SK-N-SH (cell line): ENCODE measurements around the gene SERPINA1. TPM values are rescaled to one million over a fixed set of nuclear protein-coding genes. Genes with fewer than 3 reads are reported as not detected.
"Not testable (repeated sequence)": the region's sequence is repeated elsewhere in the genome, so short reads cannot be mapped to it uniquely, and the experiment has no call there.

Experiments used
- CTCF ChIA-PET: fragments of 300-600, 350-600 bp; formaldehyde crosslinking; extraction: SDS; loops from one replicate; lab custom pipeline; 2021; lab: Yijun Ruan, JAX
- POLR2A ChIA-PET: fragments of 350-600 bp; sonication (Branson Sonifier 250); formaldehyde crosslinking; extraction: SDS; loops from one replicate; lab custom pipeline; 2020; ENCODE audit warnings: antibody characterized with exemption, inconsistent platforms; lab: Yijun Ruan, JAX
- DNase-seq: peaks from one replicate; pipeline ENCODE4 v3.0.0; 2012
- H2AFZ ChIP-seq: fragments of 200-600 bp; sonication (generic); 2 replicates; pipeline ENCODE4 v1.8.1; 2016; ENCODE audit warnings: antibody characterized with exemption, mild to moderate bottlenecking, low read depth
- H3F3A ChIP-seq: fragments of 200-600 bp; sonication (generic); replicated peaks from 2 replicates; pipeline ENCODE3; 2016; ENCODE audit warnings: antibody characterized with exemption, mild to moderate bottlenecking; ENCODE audit not compliant: insufficient read depth
- H3K27ac ChIP-seq, 2 experiments: fragments of 200-500 bp in 1 of 2; fragments of 200-600 bp in 1 of 2; sonication (Bioruptor generic) in 1 of 2; sonication (generic), shearing (Covaris generic) in 1 of 2; 2 replicates each; pipeline versions ENCODE4 v1.5.1 to v1.6.1; 2014 to 2016; ENCODE audit warnings: low read depth in 2 of 2, inconsistent platforms in 1 of 2, low read length in 1 of 2, mild to moderate bottlenecking in 1 of 2, mixed read lengths in 1 of 2
- H3K27me3 ChIP-seq: fragments of 200-600 bp; sonication (generic), shearing (Covaris generic); 2 replicates; pipeline ENCODE4 v1.6.1; 2016; ENCODE audit warnings: mixed run types; ENCODE audit not compliant: insufficient read depth
- H3K36me3 ChIP-seq, 2 experiments: fragments of 200-500 bp in 1 of 2; fragments of 200-600 bp in 1 of 2; sonication (Bioruptor generic) in 1 of 2; sonication (generic) in 1 of 2; replicated peaks in 1 of 2; 2 replicates each; pipeline versions ENCODE3 to v1.5.1; 2014 to 2016; ENCODE audit warnings: low read length in 1 of 2, mild to moderate bottlenecking in 1 of 2; ENCODE audit not compliant: insufficient read depth in 2 of 2, control insufficient read depth in 1 of 2
- H3K4me1 ChIP-seq, 2 experiments: fragments of 200-500 bp in 1 of 2; fragments of 200-600 bp in 1 of 2; sonication (Bioruptor generic) in 1 of 2; sonication (generic), shearing (Covaris generic) in 1 of 2; 2 replicates each; pipeline versions ENCODE4 v1.5.1 to v1.6.1; 2014 to 2016; ENCODE audit warnings: low read depth in 1 of 2, low read length in 1 of 2, mixed run types in 1 of 2; ENCODE audit not compliant: insufficient read depth in 2 of 2, control insufficient read depth in 1 of 2
- H3K4me2 ChIP-seq: fragments of 200-600 bp; sonication (generic), shearing (Covaris generic); 2 replicates; pipeline ENCODE4 v1.6.1; 2017; ENCODE audit warnings: mixed run types
- H3K4me3 ChIP-seq, 2 experiments: fragments of 200-500 bp in 1 of 2; fragments of 200-600 bp in 1 of 2; sonication (Bioruptor generic) in 1 of 2; sonication (generic), shearing (Covaris generic) in 1 of 2; 2 replicates each; pipeline versions ENCODE4 v1.5.1 to v1.8.1; 2014 to 2016; ENCODE audit warnings: low read depth in 2 of 2, inconsistent platforms in 1 of 2, low read length in 1 of 2, mild to moderate bottlenecking in 1 of 2, mixed read lengths in 1 of 2, moderate library complexity in 1 of 2
- H3K79me2 ChIP-seq: fragments of 200-600 bp; sonication (generic); 2 replicates; pipeline ENCODE4 v1.8.1; 2017; ENCODE audit warnings: mild to moderate bottlenecking; ENCODE audit not compliant: insufficient read depth
- H3K9ac ChIP-seq: fragments of 200-600 bp; sonication (generic); 2 replicates; pipeline ENCODE4 v1.6.1; 2017; ENCODE audit warnings: mixed run types
- H3K9me2 ChIP-seq: fragments of 200-600 bp; sonication (generic); 2 replicates; pipeline ENCODE4 v1.6.1; 2017; ENCODE audit warnings: mixed run types
- H3K9me3 ChIP-seq: fragments of 200-600 bp; sonication (generic); 2 replicates; pipeline ENCODE4 v1.6.1; 2017; ENCODE audit warnings: mixed run types, mild to moderate bottlenecking, moderate library complexity
- H4K20me1 ChIP-seq: fragments of 200-600 bp; sonication (generic); 2 replicates; pipeline ENCODE4 v1.6.1; 2017; ENCODE audit warnings: mild to moderate bottlenecking, mixed run types; ENCODE audit not compliant: insufficient read depth
- CHD2 ChIP-seq: fragments of 150-350 bp; IDR thresholded peaks from 2 replicates; pipeline ENCODE4 v1.6.1; 2018; ENCODE audit warnings: low read length; ENCODE audit not compliant: partially characterized antibody
- EZH2phosphoT487 ChIP-seq: fragments of 200-600 bp; sonication (generic); IDR thresholded peaks from 2 replicates; pipeline ENCODE4 v1.6.1; 2017; ENCODE audit warnings: low read depth, mixed run types, mild to moderate bottlenecking, antibody characterized with exemption, moderate library complexity, borderline replicate concordance
- FOXJ3 ChIP-seq: sonication (generic); formaldehyde crosslinking; IDR thresholded peaks from 2 replicates; pipeline ENCODE4 v1.5.1; 2020; ENCODE audit warnings: mild to moderate bottlenecking, missing genetic modification reagents
- IRF3 ChIP-seq: fragments of 150-350 bp; IDR thresholded peaks from 2 replicates; pipeline ENCODE4 v1.6.1; 2016; ENCODE audit warnings: mild to moderate bottlenecking, low read depth, low read length
- MAX ChIP-seq: IDR thresholded peaks from 2 replicates; pipeline ENCODE4 v1.4.0; 2012; ENCODE audit warnings: low read depth
- NFIC ChIP-seq: IDR thresholded peaks from 2 replicates; pipeline ENCODE4 v1.4.0; 2012; ENCODE audit warnings: borderline replicate concordance
- RAD21 ChIP-seq: IDR thresholded peaks from 2 replicates; pipeline ENCODE4 v1.6.1; 2012; ENCODE audit warnings: mild to moderate bottlenecking, low read length
- SIN3A ChIP-seq: IDR thresholded peaks from 2 replicates; pipeline ENCODE4 v1.6.1; 2012; ENCODE audit warnings: low read depth, mild to moderate bottlenecking, low read length, moderate library complexity, borderline replicate concordance
- SMC3 ChIP-seq: IDR thresholded peaks from 2 replicates; pipeline ENCODE4 v1.6.1; 2012; ENCODE audit warnings: low read depth, low read length, improper control_type of control experiment
- TEAD4 ChIP-seq: IDR thresholded peaks from 2 replicates; pipeline ENCODE4 v1.4.0; 2012; ENCODE audit warnings: mild to moderate bottlenecking, borderline replicate concordance; ENCODE audit not compliant: insufficient read depth
- USF2 ChIP-seq: fragments of 150-350 bp; IDR thresholded peaks from 2 replicates; pipeline ENCODE4 v1.6.1; 2017; ENCODE audit warnings: antibody characterized with exemption, low read length, low read depth, borderline replicate concordance
- YY1 ChIP-seq: IDR thresholded peaks from 2 replicates; pipeline ENCODE4 v1.4.0; 2012; ENCODE audit warnings: low read depth, mild to moderate bottlenecking
- WGBS: methylation state at CpG from one replicate; pipeline ENCODE4 v1.1.6; 2017; ENCODE audit warnings: low lambda C conversion rate; 5-methylcytosine and 5-hydroxymethylcytosine counted together
- polyA plus RNA-seq, 3 experiments: library from polyadenylated mRNA; depleted of rRNA; stranded (reverse); fragments of >200 nt; gene quantifications; 2 replicates each; pipeline ENCODE4 v1.2.3, GENCODE V29; 2012
- TF ChIP-seq, protein P1 (sequence below): IDR thresholded peaks from 2 replicates; pipeline ENCODE4 v1.6.1; 2012; ENCODE audit warnings: mild to moderate bottlenecking, low read depth, low read length, moderate library complexity
- TF ChIP-seq, protein P2 (sequence below): IDR thresholded peaks from 2 replicates; pipeline ENCODE4; 2012

The SERPINA1 gene
- polyA plus RNA-seq, 1 of the 3 experiments (the other 2 are of a cell fraction) = 11.3 TPM

GRCh38 chr14:94354638-94355185 is 33.7 kb downstream of the SERPINA1 start:
- Histone ChIP-seq H3K27ac (no peak overlapping the region), H3K9ac (no peak overlapping the region), H3K36me3 (no peaks in the 10 kb centered on the region), H3K9me3 (no peaks in the 10 kb centered on the region), H3K9me2 (no peaks in the 10 kb centered on the region), H3K4me2 (no peak overlapping the region), H2AFZ (no peak overlapping the region; the same call in 1 of the 2 replicates), H3F3A (no peaks in the 10 kb centered on the region), H3K27me3 (no peaks in the 10 kb centered on the region), H3K4me1 (no peaks in the 10 kb centered on the region), H3K79me2 (no peaks in the 10 kb centered on the region), H4K20me1 (no peaks in the 10 kb centered on the region), H3K4me3 (no peak overlapping the region)
- 87% methylated on average over 3 of the region's 3 CpGs for WGBS
- no peak for TF ChIP-seq TEAD4
- ChIA-PET POLR2A (no interaction called here), CTCF (no interaction called here)
- no peak for DNase-seq

GRCh38 chr14:94354190-94354589 is 34.2 kb downstream of the SERPINA1 start:
- H2AFZ ChIP-seq, H3F3A ChIP-seq, H3K27ac ChIP-seq, H4K20me1 ChIP-seq, POLR2A ChIA-PET, DNase-seq, H3K4me3 ChIP-seq, H3K27me3 ChIP-seq, H3K4me2 ChIP-seq, H3K36me3 ChIP-seq, H3K9me3 ChIP-seq, H3K9ac ChIP-seq, H3K79me2 ChIP-seq, H3K9me2 ChIP-seq, H3K4me1 ChIP-seq, CTCF ChIA-PET: not testable (repeated sequence)
- 77% methylated on average over 8 of the region's 8 CpGs for WGBS

DNA sequence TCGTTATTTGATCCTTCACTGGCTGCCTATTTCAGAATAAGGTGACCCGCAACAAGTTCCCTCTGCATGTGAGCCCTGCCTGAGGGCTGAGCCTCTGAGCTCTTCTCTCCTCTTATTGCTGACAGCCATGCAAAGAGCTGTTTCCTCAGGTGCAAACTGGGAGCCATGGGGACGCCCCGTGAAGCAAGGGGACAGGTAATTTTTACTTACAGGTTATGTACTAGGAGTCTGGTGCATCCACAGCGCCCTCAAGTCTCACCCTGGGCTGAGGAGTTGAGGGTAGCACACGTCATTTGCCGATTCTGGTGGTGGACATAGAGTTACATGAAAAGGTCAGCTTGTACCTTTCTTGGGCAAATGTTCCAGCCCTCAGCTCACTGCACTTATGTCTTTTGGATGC is 39.1 kb downstream of the SERPINA1 start:
- H3K27ac ChIP-seq = no peak overlapping the region
- H3K4me3 ChIP-seq = no peak overlapping the region
- no peaks in the 10 kb centered on the region for H3K27me3 ChIP-seq
- H3K4me2 ChIP-seq = no peak overlapping the region
- ChIA-PET CTCF (no interaction called here), POLR2A (no interaction called here)
- no peaks in the 10 kb centered on the region for H3K36me3 ChIP-seq
- no peak for TF ChIP-seq SMC3
- no peak for TF ChIP-seq EZH2phosphoT487
- no peak for TF ChIP-seq YY1
- TF ChIP-seq, protein P1, sequence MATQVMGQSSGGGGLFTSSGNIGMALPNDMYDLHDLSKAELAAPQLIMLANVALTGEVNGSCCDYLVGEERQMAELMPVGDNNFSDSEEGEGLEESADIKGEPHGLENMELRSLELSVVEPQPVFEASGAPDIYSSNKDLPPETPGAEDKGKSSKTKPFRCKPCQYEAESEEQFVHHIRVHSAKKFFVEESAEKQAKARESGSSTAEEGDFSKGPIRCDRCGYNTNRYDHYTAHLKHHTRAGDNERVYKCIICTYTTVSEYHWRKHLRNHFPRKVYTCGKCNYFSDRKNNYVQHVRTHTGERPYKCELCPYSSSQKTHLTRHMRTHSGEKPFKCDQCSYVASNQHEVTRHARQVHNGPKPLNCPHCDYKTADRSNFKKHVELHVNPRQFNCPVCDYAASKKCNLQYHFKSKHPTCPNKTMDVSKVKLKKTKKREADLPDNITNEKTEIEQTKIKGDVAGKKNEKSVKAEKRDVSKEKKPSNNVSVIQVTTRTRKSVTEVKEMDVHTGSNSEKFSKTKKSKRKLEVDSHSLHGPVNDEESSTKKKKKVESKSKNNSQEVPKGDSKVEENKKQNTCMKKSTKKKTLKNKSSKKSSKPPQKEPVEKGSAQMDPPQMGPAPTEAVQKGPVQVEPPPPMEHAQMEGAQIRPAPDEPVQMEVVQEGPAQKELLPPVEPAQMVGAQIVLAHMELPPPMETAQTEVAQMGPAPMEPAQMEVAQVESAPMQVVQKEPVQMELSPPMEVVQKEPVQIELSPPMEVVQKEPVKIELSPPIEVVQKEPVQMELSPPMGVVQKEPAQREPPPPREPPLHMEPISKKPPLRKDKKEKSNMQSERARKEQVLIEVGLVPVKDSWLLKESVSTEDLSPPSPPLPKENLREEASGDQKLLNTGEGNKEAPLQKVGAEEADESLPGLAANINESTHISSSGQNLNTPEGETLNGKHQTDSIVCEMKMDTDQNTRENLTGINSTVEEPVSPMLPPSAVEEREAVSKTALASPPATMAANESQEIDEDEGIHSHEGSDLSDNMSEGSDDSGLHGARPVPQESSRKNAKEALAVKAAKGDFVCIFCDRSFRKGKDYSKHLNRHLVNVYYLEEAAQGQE = no peak
- TF ChIP-seq MAX = no peak
- TF ChIP-seq CHD2 = no peak
- no peak for TF ChIP-seq SIN3A
- TF ChIP-seq RAD21 = no peak
- TF ChIP-seq USF2 = no peak
- TF ChIP-seq, protein P2, sequence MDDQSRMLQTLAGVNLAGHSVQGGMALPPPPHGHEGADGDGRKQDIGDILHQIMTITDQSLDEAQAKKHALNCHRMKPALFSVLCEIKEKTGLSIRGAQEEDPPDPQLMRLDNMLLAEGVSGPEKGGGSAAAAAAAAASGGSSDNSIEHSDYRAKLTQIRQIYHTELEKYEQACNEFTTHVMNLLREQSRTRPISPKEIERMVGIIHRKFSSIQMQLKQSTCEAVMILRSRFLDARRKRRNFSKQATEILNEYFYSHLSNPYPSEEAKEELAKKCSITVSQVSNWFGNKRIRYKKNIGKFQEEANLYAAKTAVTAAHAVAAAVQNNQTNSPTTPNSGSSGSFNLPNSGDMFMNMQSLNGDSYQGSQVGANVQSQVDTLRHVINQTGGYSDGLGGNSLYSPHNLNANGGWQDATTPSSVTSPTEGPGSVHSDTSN = no peak
- TF ChIP-seq IRF3 = no peak
- no peak for TF ChIP-seq NFIC
- TF ChIP-seq FOXJ3 (CRISPR knock-in tag) = no peak
- 59% methylated on average over 6 of the region's 7 CpGs for WGBS
- H2AFZ ChIP-seq = no peak overlapping the region
- peaks cover 0 to 10% of the 10 kb centered on the region in 2 experiments; a peak in 1 of 4 replicates for H3K4me1 ChIP-seq
- no peak overlapping the region for H3K9ac ChIP-seq
- no peaks in the 10 kb centered on the region for H3K79me2 ChIP-seq
- H3K9me2 ChIP-seq = no peaks in the 10 kb centered on the region
- H3F3A ChIP-seq = peaks cover 7% of the 10 kb centered on the region
- H4K20me1 ChIP-seq = no peaks in the 10 kb centered on the region
- H3K9me3 ChIP-seq = no peaks in the 10 kb centered on the region
- DNase-seq = no peak
